CD14-positive monocyte (primary cell): Measurements from ENCODE around the gene STK39. TPM values are rescaled to one million over a fixed set of nuclear protein-coding genes. Genes with fewer than 3 reads are reported as not detected.

Experiments used
- DNase-seq, 3 donors: peaks; one replicate each; pipeline ENCODE4 v3.0.0-alpha.2; 2011 to 2022
- H2AFZ ChIP-seq: 2 replicates; pipeline ENCODE4 v1.6.0; 2012; ENCODE audit warnings: mild to moderate bottlenecking, low read depth, low read length, inconsistent platforms; ENCODE audit not compliant: insufficient read depth, poor library complexity, severe bottlenecking
- H3K27ac ChIP-seq, 2 donors: 1 replicate in 1 of 2; 2 replicates in 1 of 2; pipeline ENCODE4 v1.5.1; 2012 to 2013; ENCODE audit warnings: low read length in 2 of 2, control low read depth in 1 of 2, inconsistent platforms in 1 of 2, low read depth in 1 of 2, mild to moderate bottlenecking in 1 of 2
- H3K27me3 ChIP-seq, 2 donors: one replicate each; pipeline versions ENCODE4 v1.6.0 to v1.6.1; 2011 to 2013; ENCODE audit warnings: low read length in 2 of 2; ENCODE audit not compliant: control insufficient read depth in 2 of 2, insufficient read depth in 2 of 2
- H3K36me3 ChIP-seq, 2 donors: replicated peaks in 1 of 2; 1 replicate in 1 of 2; 2 replicates in 1 of 2; pipeline versions ENCODE4 v1.5.1 to v1.6.1; 2012 to 2013; ENCODE audit warnings: low read length in 2 of 2, control low read depth in 1 of 2, inconsistent platforms in 1 of 2, mild to moderate bottlenecking in 1 of 2; ENCODE audit not compliant: insufficient read depth in 2 of 2, control insufficient read depth in 1 of 2
- H3K4me1 ChIP-seq, 2 donors: 1 replicate in 1 of 2; 2 replicates in 1 of 2; pipeline versions ENCODE4 v1.5.1 to v1.6.1; 2012 to 2013; ENCODE audit warnings: low read length in 2 of 2, control low read depth in 1 of 2, inconsistent platforms in 1 of 2, mild to moderate bottlenecking in 1 of 2, moderate library complexity in 1 of 2; ENCODE audit not compliant: insufficient read depth in 2 of 2, control insufficient read depth in 1 of 2
- H3K4me2 ChIP-seq: replicated peaks from 2 replicates; pipeline ENCODE3; 2012; ENCODE audit warnings: low read length, moderate library complexity, mild to moderate bottlenecking; ENCODE audit not compliant: poor library complexity, severe bottlenecking; ENCODE audit errors: extremely low read depth
- H3K4me3 ChIP-seq, 3 experiments: fragments of 200-600 bp in 1 of 3; sonication (generic) in 1 of 3; replicated peaks in 1 of 3; 1 replicate in 2 of 3; 2 replicates in 1 of 3; pipeline ENCODE4 v1.5.1; 2011 to 2013; ENCODE audit warnings: low read length in 3 of 3, mild to moderate bottlenecking in 3 of 3, control low read depth in 2 of 3, low read depth in 2 of 3, inconsistent platforms in 1 of 3, moderate library complexity in 1 of 3
- H3K79me2 ChIP-seq: 2 replicates; pipeline ENCODE4 v1.6.0; 2012; ENCODE audit warnings: mild to moderate bottlenecking, control low read depth, inconsistent platforms, low read length, moderate library complexity; ENCODE audit not compliant: insufficient read depth
- H3K9ac ChIP-seq: 2 replicates; pipeline ENCODE4 v1.6.0; 2017; ENCODE audit warnings: low read length, mild to moderate bottlenecking; ENCODE audit not compliant: insufficient read depth, poor library complexity, severe bottlenecking
- H3K9me3 ChIP-seq, 2 donors: replicated peaks in 1 of 2; 1 replicate in 1 of 2; 2 replicates in 1 of 2; pipeline versions ENCODE4 v1.5.1 to v1.6.1; 2012 to 2013; ENCODE audit warnings: low read length in 2 of 2, control low read depth in 1 of 2; ENCODE audit not compliant: control insufficient read depth in 1 of 2, insufficient read depth in 1 of 2
- H4K20me1 ChIP-seq: 2 replicates; pipeline ENCODE4 v1.6.0; 2012; ENCODE audit warnings: mild to moderate bottlenecking, low read length, control low read depth, moderate library complexity; ENCODE audit not compliant: insufficient read depth
- H3K27ac Mint-ChIP-seq, 7 donors: one replicate each; pipeline ENCODE4 v1.8.0; 2020; ENCODE audit warnings: mild to moderate bottlenecking in 7 of 7, mixed read lengths in 7 of 7, moderate library complexity in 6 of 7, inconsistent platforms in 2 of 7
- H3K27me3 Mint-ChIP-seq, 3 donors: one replicate each; pipeline ENCODE4 v1.8.0; 2021 to 2022; ENCODE audit warnings: low read depth in 3 of 3, mild to moderate bottlenecking in 3 of 3, mixed read lengths in 3 of 3, moderate library complexity in 3 of 3, inconsistent platforms in 1 of 3
- H3K36me3 Mint-ChIP-seq, 2 donors: one replicate each; pipeline ENCODE4 v1.8.0; 2020; ENCODE audit warnings: mixed read lengths in 2 of 2, inconsistent platforms in 1 of 2, mild to moderate bottlenecking in 1 of 2
- H3K4me1 Mint-ChIP-seq: one replicate; pipeline ENCODE4 v1.8.0; 2020; ENCODE audit warnings: mild to moderate bottlenecking, mixed read lengths
- H3K4me3 Mint-ChIP-seq, 2 donors: one replicate each; pipeline ENCODE4 v1.8.0; 2020; ENCODE audit warnings: mild to moderate bottlenecking in 2 of 2, mixed read lengths in 2 of 2, moderate library complexity in 1 of 2
- H3K9me3 Mint-ChIP-seq, 7 donors: one replicate each; pipeline ENCODE4 v1.8.0; 2020 to 2022; ENCODE audit warnings: mixed read lengths in 7 of 7, mild to moderate bottlenecking in 6 of 7, moderate library complexity in 6 of 7, inconsistent platforms in 2 of 7
- CTCF ChIP-seq: fragments of 200-600 bp; IDR thresholded peaks from one replicate; pipeline ENCODE4 v1.8.0; 2022; ENCODE audit warnings: antibody characterized with exemption, mild to moderate bottlenecking
- WGBS: methylation state at CpG from one replicate; pipeline ENCODE4 v1.1.5; 2013; ENCODE audit warnings: missing lambda C conversion rate; ENCODE audit not compliant: insufficient coverage; 5-methylcytosine and 5-hydroxymethylcytosine counted together
- intact Hi-C, 2 donors: fragments of 100-400 bp; cut with micrococcal nuclease; formaldehyde crosslinking; loops; one replicate each; pipeline versions ENCODE4 v1.15.0 to v1.15.1; 2023
- polyA plus RNA-seq, 3 donors: library from polyadenylated mRNA; depleted of rRNA in 1 of 3; unstranded in 2 of 3; stranded (reverse) in 1 of 3; fragments of 300-500 nt in 2 of 3; fragments of >200 nt in 1 of 3; fragmentation: Illumina TruSeq in 2 of 3; gene quantifications; 1 replicate in 2 of 3; 2 replicates in 1 of 3; pipeline ENCODE4 v1.2.3, GENCODE V29; 2012 to 2021

STK39 gene
- polyA plus RNA-seq, 3 donors, result 1.2 to 2.7 (median 2.6) TPM

- no peaks in the 10 kb centered on the region for H3K79me2 ChIP-seq
- H3K9me3 ChIP-seq, result no peaks in the 10 kb centered on the region
- no peak overlapping the region for H3K4me3 ChIP-seq
- H4K20me1 ChIP-seq, result no peaks in the 10 kb centered on the region
- intact Hi-C loops, result no loop called here
- no peak overlapping the region for H3K4me2 ChIP-seq
- H2AFZ ChIP-seq, result no peak overlapping the region
- no peaks in the 10 kb centered on the region for H3K36me3 ChIP-seq
- TF ChIP-seq CTCF, result no peak
- no peak overlapping the region for H3K27ac ChIP-seq
- no peak for DNase-seq
- Mint-ChIP-seq H3K9me3 (peaks cover 0 to 7% (median 3%) of the 10 kb centered on the region in 7 donors), H3K4me3 (no peak overlapping the region), H3K27me3 (peaks cover 0 to 9% (median 4%) of the 10 kb centered on the region in 3 donors), H3K4me1 (no peaks in the 10 kb centered on the region), H3K27ac (no peak overlapping the region), H3K36me3 (no peaks in the 10 kb centered on the region)
- 100% methylated on average over 1 of the region's 6 CpGs for WGBS
- no peaks in the 10 kb centered on the region for H3K4me1 ChIP-seq
- H3K9ac ChIP-seq, result no peak overlapping the region
- no peaks in the 10 kb centered on the region for H3K27me3 ChIP-seq
Observed at GRCh38 chr2:167928434-167928833, 319.0 kb downstream of the STK39 start.

GRCh38 chr2:167925758-167926157 is 321.6 kb downstream of the STK39 start:
- Mint-ChIP-seq H3K4me1 (no peaks in the 10 kb centered on the region), H3K27ac (no peak overlapping the region), H3K9me3 (peaks cover 0 to 9% (median 1%) of the 10 kb centered on the region in 7 donors), H3K4me3 (no peak overlapping the region), H3K27me3 (peaks cover 0 to 9% (median 2%) of the 10 kb centered on the region in 3 donors), H3K36me3 (no peaks in the 10 kb centered on the region)
- no peaks in the 10 kb centered on the region for H4K20me1 ChIP-seq
- H2AFZ ChIP-seq, result no peak overlapping the region
- H3K9me3 ChIP-seq, result no peaks in the 10 kb centered on the region
- H3K27ac ChIP-seq, result no peak overlapping the region
- no peak for TF ChIP-seq CTCF
- H3K27me3 ChIP-seq, result no peaks in the 10 kb centered on the region
- H3K4me2 ChIP-seq, result no peak overlapping the region
- H3K36me3 ChIP-seq, result no peaks in the 10 kb centered on the region
- no peak overlapping the region for H3K9ac ChIP-seq
- H3K4me3 ChIP-seq, result no peak overlapping the region
- 90% methylated on average over 2 of the region's 2 CpGs for WGBS
- H3K79me2 ChIP-seq, result no peaks in the 10 kb centered on the region
- DNase-seq, result no peak
- H3K4me1 ChIP-seq, result no peaks in the 10 kb centered on the region
- intact Hi-C loops, result no loop called here
